Endothelial cell (in vitro differentiated cells): ENCODE measurements around the gene CUX1. TPM values are rescaled to one million over a fixed set of nuclear protein-coding genes. Genes with fewer than 3 reads are reported as not detected.

Experiments
- DNase-seq: peaks from one replicate; pipeline ENCODE4 v3.0.0; 2021; ENCODE audit warnings: low spot score
- H3K27ac Mint-ChIP-seq: one replicate; pipeline ENCODE4 v1.8.0; 2021; ENCODE audit warnings: mixed read lengths, inconsistent platforms; ENCODE audit not compliant: unreplicated experiment
- H3K27me3 Mint-ChIP-seq: one replicate; pipeline ENCODE4 v1.8.0; 2021; ENCODE audit warnings: mild to moderate bottlenecking, moderate library complexity, mixed read lengths, inconsistent platforms; ENCODE audit not compliant: unreplicated experiment
- H3K36me3 Mint-ChIP-seq: one replicate; pipeline ENCODE4 v1.8.0; 2021; ENCODE audit warnings: mild to moderate bottlenecking, low read depth, mixed read lengths, inconsistent platforms; ENCODE audit not compliant: unreplicated experiment
- H3K4me1 Mint-ChIP-seq: one replicate; pipeline ENCODE4 v1.8.0; 2021; ENCODE audit warnings: mild to moderate bottlenecking, mixed read lengths, inconsistent platforms; ENCODE audit not compliant: unreplicated experiment
- H3K4me3 Mint-ChIP-seq: one replicate; pipeline ENCODE4 v1.8.0; 2021; ENCODE audit warnings: mild to moderate bottlenecking, mixed read lengths, inconsistent platforms; ENCODE audit not compliant: unreplicated experiment
- H3K9me3 Mint-ChIP-seq: one replicate; pipeline ENCODE4 v1.8.0; 2021; ENCODE audit warnings: mixed read lengths, inconsistent platforms; ENCODE audit not compliant: unreplicated experiment
- total RNA-seq: library from RNA; stranded (reverse); fragmentation: NEBNext Ultra II Directional; extraction: Animal tissue kit (Norgen Biotek cat#: 25700); gene quantifications from one replicate; pipeline ENCODE4 v1.2.1, GENCODE V29; 2021; ENCODE audit not compliant: unreplicated experiment
- TF ChIP-seq, protein P1 (sequence below): fragments of 200-600 bp; sonication (generic); IDR thresholded peaks from one replicate; pipeline ENCODE4 v1.5.0; 2021; ENCODE audit warnings: antibody characterized with exemption; ENCODE audit not compliant: unreplicated experiment

Gene CUX1
- total RNA-seq, 1 donor from 2014 or later, result 43.7 TPM

- Mint-ChIP-seq H3K4me1 (peaks cover 13% of the 10 kb centered on the region), H3K27me3 (peaks cover 2% of the 10 kb centered on the region), H3K9me3 (no peaks in the 10 kb centered on the region), H3K36me3 (peaks cover 4% of the 10 kb centered on the region), H3K4me3 (no peak overlapping the region), H3K27ac (no peak overlapping the region)
- TF ChIP-seq, protein P1, sequence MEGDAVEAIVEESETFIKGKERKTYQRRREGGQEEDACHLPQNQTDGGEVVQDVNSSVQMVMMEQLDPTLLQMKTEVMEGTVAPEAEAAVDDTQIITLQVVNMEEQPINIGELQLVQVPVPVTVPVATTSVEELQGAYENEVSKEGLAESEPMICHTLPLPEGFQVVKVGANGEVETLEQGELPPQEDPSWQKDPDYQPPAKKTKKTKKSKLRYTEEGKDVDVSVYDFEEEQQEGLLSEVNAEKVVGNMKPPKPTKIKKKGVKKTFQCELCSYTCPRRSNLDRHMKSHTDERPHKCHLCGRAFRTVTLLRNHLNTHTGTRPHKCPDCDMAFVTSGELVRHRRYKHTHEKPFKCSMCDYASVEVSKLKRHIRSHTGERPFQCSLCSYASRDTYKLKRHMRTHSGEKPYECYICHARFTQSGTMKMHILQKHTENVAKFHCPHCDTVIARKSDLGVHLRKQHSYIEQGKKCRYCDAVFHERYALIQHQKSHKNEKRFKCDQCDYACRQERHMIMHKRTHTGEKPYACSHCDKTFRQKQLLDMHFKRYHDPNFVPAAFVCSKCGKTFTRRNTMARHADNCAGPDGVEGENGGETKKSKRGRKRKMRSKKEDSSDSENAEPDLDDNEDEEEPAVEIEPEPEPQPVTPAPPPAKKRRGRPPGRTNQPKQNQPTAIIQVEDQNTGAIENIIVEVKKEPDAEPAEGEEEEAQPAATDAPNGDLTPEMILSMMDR, result no peak
- DNase-seq, result no peak
Observed at GRCh38 chr7:102165136-102165535, 347.7 kb downstream of the CUX1 start.

- TF ChIP-seq, protein P1, result no peak
- no peak for DNase-seq
- Mint-ChIP-seq H3K9me3 (no peaks in the 10 kb centered on the region), H3K4me3 (no peak overlapping the region), H3K27ac (no peak overlapping the region), H3K36me3 (peaks cover 4% of the 10 kb centered on the region), H3K27me3 (peaks cover 3% of the 10 kb centered on the region), H3K4me1 (peaks cover 18% of the 10 kb centered on the region)
Observed at GRCh38 chr7:102167254-102167653, 349.8 kb downstream of the CUX1 start.

GRCh38 chr7:102169651-102170392 is 352.4 kb downstream of the CUX1 start:
- H3K36me3 Mint-ChIP-seq, result peaks cover 4% of the 10 kb centered on the region
- TF ChIP-seq, protein P1, result no peak
- H3K27me3 Mint-ChIP-seq, result peaks cover 5% of the 10 kb centered on the region
- peak overlapping the region; percentile 67 for H3K27ac Mint-ChIP-seq
- H3K4me1 Mint-ChIP-seq, result peaks cover 18% of the 10 kb centered on the region
- no peak overlapping the region for H3K4me3 Mint-ChIP-seq
- DNase-seq, result no peak
- no peaks in the 10 kb centered on the region for H3K9me3 Mint-ChIP-seq

- Mint-ChIP-seq H3K36me3 (peaks cover 4% of the 10 kb centered on the region), H3K4me3 (no peak overlapping the region), H3K9me3 (no peaks in the 10 kb centered on the region), H3K27me3 (peaks cover 5% of the 10 kb centered on the region), H3K4me1 (peaks cover 18% of the 10 kb centered on the region), H3K27ac (peak overlapping the region; percentile 67)
- TF ChIP-seq, protein P1, result no peak
- no peak for DNase-seq
Observed at GRCh38 chr7:102170393-102170970, 353.1 kb downstream of the CUX1 start.

DNA sequence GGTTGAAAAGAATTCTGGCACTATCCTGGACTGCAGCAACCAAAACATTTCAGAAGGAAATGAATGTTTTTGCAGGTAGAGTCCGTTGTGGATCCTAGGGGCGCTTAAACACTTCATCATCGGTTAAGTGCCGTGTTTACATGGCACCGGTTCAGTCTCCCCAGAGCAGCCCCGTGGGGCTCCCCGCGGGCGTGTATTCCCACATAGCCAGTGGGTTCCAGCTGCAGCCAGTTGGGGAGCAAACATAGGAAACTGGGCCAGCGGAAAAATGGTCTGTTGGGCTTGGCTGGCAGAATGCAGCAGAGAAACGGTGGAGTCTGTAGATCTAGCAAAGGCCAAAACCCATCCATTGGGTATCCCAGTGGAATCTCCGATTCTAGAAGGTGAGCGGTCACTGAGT is 356.2 kb downstream of the CUX1 start:
- TF ChIP-seq, protein P1, result no peak

More for the DNA sequence above, 356.2 kb downstream of the CUX1 start:
- Mint-ChIP-seq H3K27ac (no peak overlapping the region), H3K4me1 (peaks cover 16% of the 10 kb centered on the region), H3K4me3 (no peak overlapping the region), H3K9me3 (no peaks in the 10 kb centered on the region), H3K27me3 (peaks cover 5% of the 10 kb centered on the region), H3K36me3 (peaks cover 4% of the 10 kb centered on the region)
- DNase-seq, result no peak
